Prostate gland (tissue), 2 donors: Measurements from ENCODE around the gene KAZN.

Experiments
- POLR2A ChIP-seq: fragments of 450-650 bp; IDR thresholded peaks from one replicate; pipeline ENCODE4 v1.6.1; 2016; ENCODE audit warnings: antibody characterized with exemption, mild to moderate bottlenecking
- POLR2AphosphoS5 ChIP-seq: sonication (generic); formaldehyde crosslinking; IDR thresholded peaks from one replicate; pipeline ENCODE4 v1.6.1; 2017; ENCODE audit warnings: antibody characterized with exemption
- TF ChIP-seq, protein P1 (sequence below), 4 experiments: fragments of 200-600 bp in 2 of 4; fragments of 450-650 bp in 2 of 4; sonication (generic) in 2 of 4; IDR thresholded peaks; 1 replicate in 3 of 4; 2 replicates in 1 of 4; pipeline ENCODE4 v1.5.1; 2016 to 2019; ENCODE audit warnings: antibody characterized with exemption in 4 of 4, mild to moderate bottlenecking in 2 of 4, moderate library complexity in 2 of 4

DNA sequence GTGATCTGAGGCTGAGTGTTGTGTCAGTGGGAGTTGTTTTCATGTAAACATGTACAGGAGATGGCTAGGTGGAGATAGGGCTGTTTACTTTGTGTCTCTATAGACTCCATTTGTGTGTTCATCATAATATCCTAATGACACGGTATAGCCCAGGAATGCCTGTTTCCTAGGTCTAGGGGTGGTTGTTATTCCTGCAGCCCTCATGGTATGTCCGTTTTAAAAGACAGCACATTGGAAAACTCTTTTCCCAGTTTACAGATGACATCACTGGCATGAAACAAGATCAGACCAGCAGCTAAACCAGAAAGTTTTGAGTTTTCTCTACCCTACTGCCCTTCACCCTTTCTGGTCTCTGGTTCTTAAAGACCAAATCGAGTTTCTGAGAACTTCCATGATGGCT lies 327.7 kb downstream of the KAZN start:
- no peak for TF ChIP-seq POLR2A
- TF ChIP-seq POLR2AphosphoS5: no peak
- TF ChIP-seq, protein P1, sequence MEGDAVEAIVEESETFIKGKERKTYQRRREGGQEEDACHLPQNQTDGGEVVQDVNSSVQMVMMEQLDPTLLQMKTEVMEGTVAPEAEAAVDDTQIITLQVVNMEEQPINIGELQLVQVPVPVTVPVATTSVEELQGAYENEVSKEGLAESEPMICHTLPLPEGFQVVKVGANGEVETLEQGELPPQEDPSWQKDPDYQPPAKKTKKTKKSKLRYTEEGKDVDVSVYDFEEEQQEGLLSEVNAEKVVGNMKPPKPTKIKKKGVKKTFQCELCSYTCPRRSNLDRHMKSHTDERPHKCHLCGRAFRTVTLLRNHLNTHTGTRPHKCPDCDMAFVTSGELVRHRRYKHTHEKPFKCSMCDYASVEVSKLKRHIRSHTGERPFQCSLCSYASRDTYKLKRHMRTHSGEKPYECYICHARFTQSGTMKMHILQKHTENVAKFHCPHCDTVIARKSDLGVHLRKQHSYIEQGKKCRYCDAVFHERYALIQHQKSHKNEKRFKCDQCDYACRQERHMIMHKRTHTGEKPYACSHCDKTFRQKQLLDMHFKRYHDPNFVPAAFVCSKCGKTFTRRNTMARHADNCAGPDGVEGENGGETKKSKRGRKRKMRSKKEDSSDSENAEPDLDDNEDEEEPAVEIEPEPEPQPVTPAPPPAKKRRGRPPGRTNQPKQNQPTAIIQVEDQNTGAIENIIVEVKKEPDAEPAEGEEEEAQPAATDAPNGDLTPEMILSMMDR (IDR thresholded peaks at IDR 0.05): no peak
